SK-N-SH (cell line): ENCODE data around the gene PLPPR5. TPM values are rescaled to one million over a fixed set of nuclear protein-coding genes. Genes with fewer than 3 reads are reported as not detected.

Experiments
- CTCF ChIA-PET: fragments of 300-600, 350-600 bp; formaldehyde crosslinking; extraction: SDS; loops from one replicate; lab custom pipeline; 2021; lab: Yijun Ruan, JAX
- POLR2A ChIA-PET: fragments of 350-600 bp; sonication (Branson Sonifier 250); formaldehyde crosslinking; extraction: SDS; loops from one replicate; lab custom pipeline; 2020; ENCODE audit warnings: antibody characterized with exemption, inconsistent platforms; lab: Yijun Ruan, JAX
- DNase-seq: peaks from one replicate; pipeline ENCODE4 v3.0.0; 2012
- H2AFZ ChIP-seq: fragments of 200-600 bp; sonication (generic); 2 replicates; pipeline ENCODE4 v1.8.1; 2016; ENCODE audit warnings: antibody characterized with exemption, mild to moderate bottlenecking, low read depth
- H3F3A ChIP-seq: fragments of 200-600 bp; sonication (generic); replicated peaks from 2 replicates; pipeline ENCODE3; 2016; ENCODE audit warnings: antibody characterized with exemption, mild to moderate bottlenecking; ENCODE audit not compliant: insufficient read depth
- H3K27ac ChIP-seq, 2 experiments: fragments of 200-500 bp in 1 of 2; fragments of 200-600 bp in 1 of 2; sonication (Bioruptor generic) in 1 of 2; sonication (generic), shearing (Covaris generic) in 1 of 2; 2 replicates each; pipeline versions ENCODE4 v1.5.1 to v1.6.1; 2014 to 2016; ENCODE audit warnings: low read depth in 2 of 2, inconsistent platforms in 1 of 2, low read length in 1 of 2, mild to moderate bottlenecking in 1 of 2, mixed read lengths in 1 of 2
- H3K27me3 ChIP-seq: fragments of 200-600 bp; sonication (generic), shearing (Covaris generic); 2 replicates; pipeline ENCODE4 v1.6.1; 2016; ENCODE audit warnings: mixed run types; ENCODE audit not compliant: insufficient read depth
- H3K36me3 ChIP-seq, 2 experiments: fragments of 200-500 bp in 1 of 2; fragments of 200-600 bp in 1 of 2; sonication (Bioruptor generic) in 1 of 2; sonication (generic) in 1 of 2; replicated peaks in 1 of 2; 2 replicates each; pipeline versions ENCODE3 to v1.5.1; 2014 to 2016; ENCODE audit warnings: low read length in 1 of 2, mild to moderate bottlenecking in 1 of 2; ENCODE audit not compliant: insufficient read depth in 2 of 2, control insufficient read depth in 1 of 2
- H3K4me1 ChIP-seq, 2 experiments: fragments of 200-500 bp in 1 of 2; fragments of 200-600 bp in 1 of 2; sonication (Bioruptor generic) in 1 of 2; sonication (generic), shearing (Covaris generic) in 1 of 2; 2 replicates each; pipeline versions ENCODE4 v1.5.1 to v1.6.1; 2014 to 2016; ENCODE audit warnings: low read depth in 1 of 2, low read length in 1 of 2, mixed run types in 1 of 2; ENCODE audit not compliant: insufficient read depth in 2 of 2, control insufficient read depth in 1 of 2
- H3K4me2 ChIP-seq: fragments of 200-600 bp; sonication (generic), shearing (Covaris generic); 2 replicates; pipeline ENCODE4 v1.6.1; 2017; ENCODE audit warnings: mixed run types
- H3K4me3 ChIP-seq, 2 experiments: fragments of 200-500 bp in 1 of 2; fragments of 200-600 bp in 1 of 2; sonication (Bioruptor generic) in 1 of 2; sonication (generic), shearing (Covaris generic) in 1 of 2; 2 replicates each; pipeline versions ENCODE4 v1.5.1 to v1.8.1; 2014 to 2016; ENCODE audit warnings: low read depth in 2 of 2, inconsistent platforms in 1 of 2, low read length in 1 of 2, mild to moderate bottlenecking in 1 of 2, mixed read lengths in 1 of 2, moderate library complexity in 1 of 2
- H3K79me2 ChIP-seq: fragments of 200-600 bp; sonication (generic); 2 replicates; pipeline ENCODE4 v1.8.1; 2017; ENCODE audit warnings: mild to moderate bottlenecking; ENCODE audit not compliant: insufficient read depth
- H3K9ac ChIP-seq: fragments of 200-600 bp; sonication (generic); 2 replicates; pipeline ENCODE4 v1.6.1; 2017; ENCODE audit warnings: mixed run types
- H3K9me2 ChIP-seq: fragments of 200-600 bp; sonication (generic); 2 replicates; pipeline ENCODE4 v1.6.1; 2017; ENCODE audit warnings: mixed run types
- H3K9me3 ChIP-seq: fragments of 200-600 bp; sonication (generic); 2 replicates; pipeline ENCODE4 v1.6.1; 2017; ENCODE audit warnings: mixed run types, mild to moderate bottlenecking, moderate library complexity
- H4K20me1 ChIP-seq: fragments of 200-600 bp; sonication (generic); 2 replicates; pipeline ENCODE4 v1.6.1; 2017; ENCODE audit warnings: mild to moderate bottlenecking, mixed run types; ENCODE audit not compliant: insufficient read depth
- CHD2 ChIP-seq: fragments of 150-350 bp; IDR thresholded peaks from 2 replicates; pipeline ENCODE4 v1.6.1; 2018; ENCODE audit warnings: low read length; ENCODE audit not compliant: partially characterized antibody
- ELF1 ChIP-seq: IDR thresholded peaks from 2 replicates; pipeline ENCODE4 v1.4.0; 2012
- EZH2phosphoT487 ChIP-seq: fragments of 200-600 bp; sonication (generic); IDR thresholded peaks from 2 replicates; pipeline ENCODE4 v1.6.1; 2017; ENCODE audit warnings: low read depth, mixed run types, mild to moderate bottlenecking, antibody characterized with exemption, moderate library complexity, borderline replicate concordance
- FOSL2 ChIP-seq: IDR thresholded peaks from 2 replicates; pipeline ENCODE4 v1.4.0; 2012; ENCODE audit warnings: low read depth, mild to moderate bottlenecking, moderate library complexity, borderline replicate concordance
- GABPA ChIP-seq: IDR thresholded peaks from 2 replicates; pipeline ENCODE4 v1.4.0; 2012; ENCODE audit warnings: low read depth, mild to moderate bottlenecking
- GATA2 ChIP-seq: sonication (generic); formaldehyde crosslinking; IDR thresholded peaks from 2 replicates; pipeline ENCODE4 v1.5.0; 2020; ENCODE audit warnings: mild to moderate bottlenecking, missing genetic modification reagents
- MEF2A ChIP-seq: IDR thresholded peaks from 2 replicates; pipeline ENCODE4 v1.4.0; 2012; ENCODE audit warnings: low read depth, borderline replicate concordance
- MXI1 ChIP-seq: IDR thresholded peaks from 2 replicates; pipeline ENCODE4 v1.6.1; 2012; ENCODE audit warnings: mild to moderate bottlenecking, low read depth, low read length, improper control_type of control experiment
- NRF1 ChIP-seq: IDR thresholded peaks from 2 replicates; pipeline ENCODE4 v1.6.1; 2012; ENCODE audit warnings: low read depth, mild to moderate bottlenecking, low read length
- PBX3 ChIP-seq: IDR thresholded peaks from 2 replicates; pipeline ENCODE4; 2012
- POLR2AphosphoS5 ChIP-seq: IDR thresholded peaks from 2 replicates; pipeline ENCODE4 v1.6.1; 2012; ENCODE audit warnings: low read depth, low read length
- RAD21 ChIP-seq: IDR thresholded peaks from 2 replicates; pipeline ENCODE4 v1.6.1; 2012; ENCODE audit warnings: mild to moderate bottlenecking, low read length
- RCOR1 ChIP-seq: fragments of 150-350 bp; IDR thresholded peaks from 2 replicates; pipeline ENCODE4 v1.6.1; 2017; ENCODE audit warnings: antibody characterized with exemption, low read length
- REST ChIP-seq: IDR thresholded peaks from 2 replicates; pipeline ENCODE4 v1.6.1; 2012; ENCODE audit warnings: mild to moderate bottlenecking, low read depth, low read length, moderate library complexity
- RFX5 ChIP-seq: IDR thresholded peaks from 2 replicates; pipeline ENCODE4 v1.6.1; 2012; ENCODE audit warnings: mild to moderate bottlenecking, improper control_type of control experiment, low read length
- TCF12 ChIP-seq: IDR thresholded peaks from 2 replicates; pipeline ENCODE4 v1.4.0; 2012
- TEAD4 ChIP-seq: IDR thresholded peaks from 2 replicates; pipeline ENCODE4 v1.4.0; 2012; ENCODE audit warnings: mild to moderate bottlenecking, borderline replicate concordance; ENCODE audit not compliant: insufficient read depth
- USF1 ChIP-seq: IDR thresholded peaks from 2 replicates; pipeline ENCODE4 v1.4.0; 2012; ENCODE audit warnings: low read depth, borderline replicate concordance
- WGBS: methylation state at CpG from one replicate; pipeline ENCODE4 v1.1.6; 2017; ENCODE audit warnings: low lambda C conversion rate; 5-methylcytosine and 5-hydroxymethylcytosine counted together
- polyA plus RNA-seq, 3 experiments: library from polyadenylated mRNA; depleted of rRNA; stranded (reverse); fragments of >200 nt; gene quantifications; 2 replicates each; pipeline ENCODE4 v1.2.3, GENCODE V29; 2012
- TF ChIP-seq, protein P1 (sequence below): fragments of 150-350 bp; IDR thresholded peaks from 2 replicates; pipeline ENCODE4 v1.6.1; 2016; ENCODE audit warnings: mild to moderate bottlenecking, low read depth, low read length
- TF ChIP-seq, protein P2 (sequence below): fragments of 150-350 bp; IDR thresholded peaks from 2 replicates; pipeline ENCODE4 v1.6.1; 2017; ENCODE audit warnings: antibody characterized with exemption, low read length, low read depth, borderline replicate concordance

PLPPR5 gene
- polyA plus RNA-seq, 1 of the 3 experiments (the other 2 are of a cell fraction) = 0.23 TPM

DNA sequence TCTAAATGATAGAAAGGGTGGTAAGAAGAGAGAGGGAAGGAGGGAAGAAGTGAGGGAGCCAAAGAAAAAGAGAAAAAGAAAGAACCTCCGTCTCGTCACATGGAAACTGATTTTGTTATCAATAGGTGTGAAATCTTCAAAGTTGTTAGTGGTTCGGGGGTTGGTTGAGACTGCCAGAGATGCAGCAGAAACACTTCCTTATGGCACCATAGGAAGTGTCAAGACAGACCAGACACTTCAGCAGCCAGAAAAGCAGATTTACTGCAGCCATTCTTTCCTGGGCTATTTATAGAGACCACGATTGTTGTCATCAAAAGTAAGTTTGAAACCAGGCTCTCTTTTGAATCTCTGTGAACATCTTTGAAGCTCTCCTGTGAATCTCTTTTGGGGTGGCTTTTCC lies 150.5 kb downstream of the PLPPR5 start:
- Histone ChIP-seq H3K4me1 (no peaks in the 10 kb centered on the region), H3K9me3 (no peaks in the 10 kb centered on the region), H3K27ac (no peak overlapping the region), H3K36me3 (no peaks in the 10 kb centered on the region), H4K20me1 (no peaks in the 10 kb centered on the region), H3K79me2 (no peaks in the 10 kb centered on the region), H3K27me3 (no peaks in the 10 kb centered on the region; the same call in 1 of the 2 replicates), H3K9ac (no peak overlapping the region), H3F3A (no peaks in the 10 kb centered on the region), H2AFZ (no peak overlapping the region), H3K4me3 (no peak overlapping the region), H3K4me2 (no peak overlapping the region), H3K9me2 (no peaks in the 10 kb centered on the region; the same call in 1 of the 2 replicates)
- no peak for DNase-seq
- no peak for TF ChIP-seq RAD21
- TF ChIP-seq USF1 = no peak
- no peak for TF ChIP-seq GABPA
- no peak for TF ChIP-seq RFX5
- TF ChIP-seq CHD2 = no peak
- TF ChIP-seq PBX3 = no peak
- no peak for TF ChIP-seq NRF1
- TF ChIP-seq, protein P1, sequence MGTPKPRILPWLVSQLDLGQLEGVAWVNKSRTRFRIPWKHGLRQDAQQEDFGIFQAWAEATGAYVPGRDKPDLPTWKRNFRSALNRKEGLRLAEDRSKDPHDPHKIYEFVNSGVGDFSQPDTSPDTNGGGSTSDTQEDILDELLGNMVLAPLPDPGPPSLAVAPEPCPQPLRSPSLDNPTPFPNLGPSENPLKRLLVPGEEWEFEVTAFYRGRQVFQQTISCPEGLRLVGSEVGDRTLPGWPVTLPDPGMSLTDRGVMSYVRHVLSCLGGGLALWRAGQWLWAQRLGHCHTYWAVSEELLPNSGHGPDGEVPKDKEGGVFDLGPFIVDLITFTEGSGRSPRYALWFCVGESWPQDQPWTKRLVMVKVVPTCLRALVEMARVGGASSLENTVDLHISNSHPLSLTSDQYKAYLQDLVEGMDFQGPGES = no peak
- no peak for TF ChIP-seq ELF1
- TF ChIP-seq, protein P2, sequence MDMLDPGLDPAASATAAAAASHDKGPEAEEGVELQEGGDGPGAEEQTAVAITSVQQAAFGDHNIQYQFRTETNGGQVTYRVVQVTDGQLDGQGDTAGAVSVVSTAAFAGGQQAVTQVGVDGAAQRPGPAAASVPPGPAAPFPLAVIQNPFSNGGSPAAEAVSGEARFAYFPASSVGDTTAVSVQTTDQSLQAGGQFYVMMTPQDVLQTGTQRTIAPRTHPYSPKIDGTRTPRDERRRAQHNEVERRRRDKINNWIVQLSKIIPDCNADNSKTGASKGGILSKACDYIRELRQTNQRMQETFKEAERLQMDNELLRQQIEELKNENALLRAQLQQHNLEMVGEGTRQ = no peak
- TF ChIP-seq EZH2phosphoT487 = no peak
- no peak for TF ChIP-seq MEF2A
- no peak for TF ChIP-seq FOSL2
- no peak for TF ChIP-seq MXI1
- TF ChIP-seq TEAD4 = no peak
- no peak for TF ChIP-seq RCOR1
- no peak for TF ChIP-seq POLR2AphosphoS5
- TF ChIP-seq GATA2 (CRISPR knock-in tag) = no peak
- no peak for TF ChIP-seq REST
- no peak for TF ChIP-seq TCF12
- CTCF ChIA-PET = no interaction called here
- WGBS = 51% methylated on average over 4 of the region's 4 CpGs
- POLR2A ChIA-PET = no interaction called here
